Activated naive CD8-positive, alpha-beta T cell treated with anti-CD3 and anti-CD28 coated beads, Interleukin-2, amount 50 U/mL, for 24 hours (primary cell): ENCODE data around the gene GIMAP8.

Experiments used
- ATAC-seq: fragments of 150-1000 bp; cut with Tn5 transposase; one replicate; pipeline ENCODE4 v1.10.0; 2021
- DNase-seq: peaks from one replicate; pipeline ENCODE4 v3.0.0; 2021
- H3K27ac Mint-ChIP-seq: one replicate; pipeline ENCODE4 v1.8.0; 2021; ENCODE audit warnings: mild to moderate bottlenecking, mixed read lengths
- H3K27me3 Mint-ChIP-seq: one replicate; pipeline ENCODE4 v1.8.0; 2021; ENCODE audit warnings: mixed read lengths
- H3K36me3 Mint-ChIP-seq: one replicate; pipeline ENCODE4 v1.8.0; 2021; ENCODE audit warnings: low read depth, mixed read lengths
- H3K4me1 Mint-ChIP-seq: one replicate; pipeline ENCODE4 v1.8.0; 2021; ENCODE audit warnings: mixed read lengths
- H3K4me3 Mint-ChIP-seq: one replicate; pipeline ENCODE4 v1.8.0; 2021; ENCODE audit warnings: mild to moderate bottlenecking, moderate library complexity, mixed read lengths
- H3K9me3 Mint-ChIP-seq: one replicate; pipeline ENCODE4 v1.8.0; 2021; ENCODE audit warnings: mixed read lengths

Gene GIMAP8

DNA sequence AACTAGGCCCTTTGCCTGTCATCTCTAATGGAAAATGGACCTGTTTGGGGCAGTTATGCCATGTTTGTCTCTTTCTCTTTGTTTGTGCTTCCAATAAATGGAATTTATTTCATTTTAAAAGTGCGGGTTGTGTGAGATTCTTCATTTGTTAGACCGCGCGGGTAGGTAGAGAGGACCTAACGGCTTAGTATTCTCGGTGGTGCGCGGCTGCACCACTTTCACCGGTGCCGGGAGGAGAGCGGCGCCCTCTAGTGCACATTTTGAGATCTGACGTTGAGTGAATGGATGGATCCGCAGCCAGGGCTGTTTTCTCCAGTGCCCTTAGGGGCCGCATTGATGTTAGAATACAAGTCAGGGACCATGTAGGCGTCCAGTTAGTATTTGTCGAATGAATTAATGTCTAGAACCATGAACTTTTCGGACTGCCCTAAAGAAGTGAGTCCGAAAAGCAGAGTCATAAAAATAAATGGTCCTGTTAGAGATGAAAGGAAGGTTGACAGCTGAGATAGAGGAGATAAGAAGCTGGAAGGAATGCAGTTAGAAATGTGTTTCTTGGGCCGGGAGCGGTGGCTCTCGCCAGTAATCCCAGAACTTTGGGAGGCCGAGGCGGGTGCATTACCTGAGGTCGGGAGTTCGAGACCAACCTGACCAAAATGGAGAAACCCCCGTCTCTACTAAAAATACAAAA is 29.3 kb upstream of the GIMAP8 start:
- H3K27me3 Mint-ChIP-seq, result no peaks in the 10 kb centered on the region
- no peaks in the 10 kb centered on the region for H3K36me3 Mint-ChIP-seq
- H3K4me3 Mint-ChIP-seq, result no peak overlapping the region
- ATAC-seq (peak; percentile 98), DNase-seq (peak; percentile 88)
- peaks cover 6% of the 10 kb centered on the region for H3K4me1 Mint-ChIP-seq
- no peak overlapping the region for H3K27ac Mint-ChIP-seq
- no peaks in the 10 kb centered on the region for H3K9me3 Mint-ChIP-seq

DNA sequence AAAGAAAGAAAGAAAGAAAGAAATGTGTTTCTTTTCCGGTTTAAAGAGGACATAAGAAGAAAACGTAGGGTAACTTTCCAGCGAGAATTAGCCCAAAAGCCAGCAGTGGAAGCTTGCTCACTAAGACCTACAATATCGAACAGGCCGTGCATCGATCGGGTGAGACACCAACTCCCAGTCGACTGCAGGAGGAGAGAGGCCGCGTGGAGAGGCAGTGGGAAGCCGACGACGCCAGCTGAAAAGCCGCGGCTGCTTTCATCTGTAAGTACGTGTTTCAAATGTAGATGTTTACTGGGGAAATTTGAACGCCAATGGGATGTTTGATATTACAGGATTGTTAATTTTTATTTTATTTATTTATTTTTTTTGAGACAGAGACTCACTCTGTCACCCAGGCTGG is 28.6 kb upstream of the GIMAP8 start:
- H3K27ac Mint-ChIP-seq, result no peak overlapping the region
- H3K4me3 Mint-ChIP-seq, result no peak overlapping the region
- H3K4me1 Mint-ChIP-seq, result peaks cover 6% of the 10 kb centered on the region
- no peaks in the 10 kb centered on the region for H3K9me3 Mint-ChIP-seq
- H3K27me3 Mint-ChIP-seq, result no peaks in the 10 kb centered on the region
- DNase-seq (no peak), ATAC-seq (no peak)
- no peaks in the 10 kb centered on the region for H3K36me3 Mint-ChIP-seq

DNA sequence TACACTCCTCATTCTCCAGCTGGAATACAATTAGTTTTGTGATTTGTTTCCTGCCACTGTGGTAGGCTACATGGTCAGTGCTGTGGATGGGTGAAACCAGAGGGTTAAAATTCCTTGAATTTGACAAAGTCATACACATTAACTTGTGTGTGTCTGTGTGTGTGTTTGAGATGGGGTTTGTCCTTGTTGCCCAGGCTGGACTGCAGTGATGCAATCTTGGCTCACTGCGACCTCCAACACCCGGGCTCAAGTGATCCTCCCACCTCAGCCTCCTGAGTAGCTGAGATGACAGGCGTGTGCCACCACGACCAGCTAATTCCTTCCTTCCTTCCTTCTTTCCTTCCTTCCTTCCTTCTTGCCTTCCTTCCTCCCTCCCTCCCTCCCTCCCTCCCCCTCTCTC is 24.8 kb upstream of the GIMAP8 start:
- DNase-seq (no peak), ATAC-seq (no peak)
- H3K4me1 Mint-ChIP-seq, result peaks cover 21% of the 10 kb centered on the region
- H3K9me3 Mint-ChIP-seq, result no peaks in the 10 kb centered on the region
- no peak overlapping the region for H3K27ac Mint-ChIP-seq
- H3K4me3 Mint-ChIP-seq, result no peak overlapping the region
- no peaks in the 10 kb centered on the region for H3K27me3 Mint-ChIP-seq
- no peaks in the 10 kb centered on the region for H3K36me3 Mint-ChIP-seq

DNA sequence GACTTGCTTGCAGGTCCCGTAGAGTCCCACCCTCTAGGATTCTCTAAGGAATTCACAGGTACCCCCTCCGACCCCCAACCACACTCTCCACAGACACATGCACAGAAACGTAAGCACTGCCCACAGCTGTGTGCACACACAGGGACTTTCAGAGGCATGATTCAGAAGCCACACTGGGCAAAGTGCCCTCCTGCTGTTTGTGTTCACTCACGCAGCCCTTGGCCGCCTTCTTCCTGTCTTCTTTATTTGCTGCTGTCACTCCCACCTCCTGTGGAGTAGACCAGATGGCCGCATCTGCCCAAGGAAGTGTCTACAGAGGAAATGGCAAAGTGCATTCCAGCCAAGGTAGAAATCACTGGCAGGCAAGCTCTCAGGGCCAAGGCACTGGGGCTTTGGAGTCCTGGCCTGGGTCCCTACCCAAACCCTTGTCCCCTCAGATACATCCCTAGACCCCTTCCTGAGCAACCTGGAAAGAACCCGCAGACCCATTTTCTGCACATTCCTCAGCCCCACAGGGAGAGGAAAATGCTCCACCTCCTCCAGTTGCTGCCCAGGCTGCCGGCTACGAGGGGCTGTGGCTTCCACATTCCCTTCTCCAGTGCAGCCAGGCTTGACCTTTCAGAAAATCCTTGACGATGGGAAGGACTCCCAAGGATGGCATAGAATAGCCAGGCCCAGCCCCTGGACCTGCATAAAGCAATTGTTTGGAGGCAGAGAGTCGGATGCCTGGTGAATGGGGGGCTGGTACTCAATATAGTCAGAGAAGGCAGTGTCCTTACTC is 21.6 kb upstream of the GIMAP8 start:
- DNase-seq, result peak; percentile 47

DNA sequence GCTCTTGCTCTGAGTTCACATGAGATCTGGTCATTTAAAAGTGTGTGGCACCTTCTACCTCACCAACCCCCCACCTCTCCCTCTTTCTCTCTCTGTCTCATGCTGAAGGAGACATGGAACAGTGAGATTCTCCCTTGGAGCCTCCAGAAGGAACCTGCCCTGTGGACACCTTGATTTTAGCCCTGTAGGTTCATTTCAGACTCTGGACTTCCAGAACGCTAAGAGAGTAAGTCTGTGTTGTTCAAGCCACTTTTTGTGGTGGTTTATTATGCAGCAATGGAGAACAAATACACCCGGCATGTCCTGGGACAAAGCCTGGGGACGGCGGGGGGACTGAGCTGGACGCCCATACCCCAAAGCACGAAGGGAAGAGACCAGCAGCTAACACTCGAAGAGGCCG is 20.7 kb upstream of the GIMAP8 start:
- no peaks in the 10 kb centered on the region for H3K36me3 Mint-ChIP-seq
- no peak overlapping the region for H3K4me3 Mint-ChIP-seq
- no peak overlapping the region for H3K27ac Mint-ChIP-seq
- no peak for ATAC-seq
- H3K27me3 Mint-ChIP-seq, result peaks cover 3% of the 10 kb centered on the region
- DNase-seq, result no peak
- H3K4me1 Mint-ChIP-seq, result peaks cover 41% of the 10 kb centered on the region
- no peaks in the 10 kb centered on the region for H3K9me3 Mint-ChIP-seq

More for the DNA sequence above, 21.6 kb upstream of the GIMAP8 start:
- peaks cover 3% of the 10 kb centered on the region for H3K27me3 Mint-ChIP-seq
- peak; percentile 90 for ATAC-seq
- peaks cover 35% of the 10 kb centered on the region for H3K4me1 Mint-ChIP-seq
- peak overlapping the region; percentile 29 for H3K27ac Mint-ChIP-seq
- H3K4me3 Mint-ChIP-seq, result no peak overlapping the region
- no peaks in the 10 kb centered on the region for H3K9me3 Mint-ChIP-seq
- no peaks in the 10 kb centered on the region for H3K36me3 Mint-ChIP-seq

DNA sequence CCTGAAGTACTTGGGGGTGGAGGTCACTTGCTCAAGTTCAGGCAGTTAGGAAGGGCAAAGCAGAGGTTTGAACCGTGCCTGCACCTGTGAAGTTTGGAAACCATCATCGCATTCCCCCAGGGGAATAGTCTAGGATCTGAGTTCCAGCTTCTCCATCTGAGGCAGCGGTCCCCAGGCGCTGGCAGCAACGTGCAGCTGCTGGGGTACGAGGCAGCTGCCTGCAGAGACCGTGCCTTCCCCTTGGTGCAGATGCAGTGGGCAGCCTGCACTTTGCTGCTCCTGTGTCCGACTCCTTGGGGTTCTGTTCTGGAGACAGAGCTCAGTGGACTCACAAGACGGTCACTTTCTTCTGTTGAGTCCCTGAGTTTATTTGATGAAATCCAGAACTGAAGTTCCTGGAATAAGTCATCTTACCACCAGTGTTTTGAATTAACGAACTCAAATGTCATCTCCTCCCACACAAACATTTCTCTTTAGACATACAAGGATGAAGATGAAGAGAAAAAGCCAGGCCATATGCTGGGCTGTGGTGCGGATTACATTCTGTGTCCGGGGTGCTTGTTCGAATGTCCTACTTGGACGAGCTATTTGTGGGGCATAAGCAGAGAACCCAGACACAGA is 19.9 kb upstream of the GIMAP8 start:
- H3K27me3 Mint-ChIP-seq, result peaks cover 3% of the 10 kb centered on the region
- ATAC-seq (no peak), DNase-seq (no peak)
- H3K27ac Mint-ChIP-seq, result no peak overlapping the region
- peaks cover 50% of the 10 kb centered on the region for H3K4me1 Mint-ChIP-seq
- H3K9me3 Mint-ChIP-seq, result no peaks in the 10 kb centered on the region
- H3K36me3 Mint-ChIP-seq, result no peaks in the 10 kb centered on the region
- H3K4me3 Mint-ChIP-seq, result no peak overlapping the region

DNA sequence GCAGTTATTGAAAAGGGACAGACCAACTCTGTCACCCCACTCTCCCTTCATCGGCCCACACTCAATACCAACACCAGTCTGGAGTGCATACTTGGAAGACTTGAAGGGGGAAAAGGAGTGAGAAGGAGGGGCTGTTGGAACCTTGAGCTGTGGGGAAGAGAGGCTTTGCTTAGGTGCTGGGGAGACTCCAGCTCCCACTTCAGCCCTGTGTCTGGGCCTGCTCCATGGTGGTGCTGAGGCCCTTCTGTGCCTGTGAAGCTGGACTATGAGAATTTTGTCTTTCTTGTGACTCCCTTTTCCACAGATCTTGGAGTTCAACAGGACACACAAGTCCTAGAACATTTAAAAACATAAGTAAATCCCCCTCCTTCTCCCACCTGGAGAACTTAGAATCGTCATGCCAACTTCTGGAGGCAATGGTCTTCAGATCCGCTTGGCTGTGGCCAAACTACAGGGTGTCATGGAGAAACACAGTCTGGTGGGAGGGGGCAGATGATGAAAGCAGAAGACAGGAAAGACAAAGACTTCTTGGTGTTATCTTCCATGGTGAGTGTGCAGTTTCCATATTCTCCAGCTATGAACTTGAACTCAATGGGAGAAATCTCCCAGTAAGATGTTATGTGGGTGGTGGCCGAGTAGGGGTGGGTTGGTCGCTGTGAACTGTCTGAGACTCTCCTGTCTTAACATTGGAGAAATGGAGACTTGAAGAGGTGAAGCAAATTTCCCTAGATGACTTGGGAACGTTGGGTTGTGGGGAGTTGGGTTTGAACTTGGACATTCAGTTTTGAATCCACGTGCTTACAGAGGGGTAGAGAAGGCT is 18.4 kb upstream of the GIMAP8 start:
- H3K4me3 Mint-ChIP-seq, result no peak overlapping the region
- no peak overlapping the region for H3K27ac Mint-ChIP-seq
- no peaks in the 10 kb centered on the region for H3K9me3 Mint-ChIP-seq
- peaks cover 3% of the 10 kb centered on the region for H3K27me3 Mint-ChIP-seq
- peaks cover 55% of the 10 kb centered on the region for H3K4me1 Mint-ChIP-seq
- no peaks in the 10 kb centered on the region for H3K36me3 Mint-ChIP-seq
- ATAC-seq (no peak), DNase-seq (no peak)

DNA sequence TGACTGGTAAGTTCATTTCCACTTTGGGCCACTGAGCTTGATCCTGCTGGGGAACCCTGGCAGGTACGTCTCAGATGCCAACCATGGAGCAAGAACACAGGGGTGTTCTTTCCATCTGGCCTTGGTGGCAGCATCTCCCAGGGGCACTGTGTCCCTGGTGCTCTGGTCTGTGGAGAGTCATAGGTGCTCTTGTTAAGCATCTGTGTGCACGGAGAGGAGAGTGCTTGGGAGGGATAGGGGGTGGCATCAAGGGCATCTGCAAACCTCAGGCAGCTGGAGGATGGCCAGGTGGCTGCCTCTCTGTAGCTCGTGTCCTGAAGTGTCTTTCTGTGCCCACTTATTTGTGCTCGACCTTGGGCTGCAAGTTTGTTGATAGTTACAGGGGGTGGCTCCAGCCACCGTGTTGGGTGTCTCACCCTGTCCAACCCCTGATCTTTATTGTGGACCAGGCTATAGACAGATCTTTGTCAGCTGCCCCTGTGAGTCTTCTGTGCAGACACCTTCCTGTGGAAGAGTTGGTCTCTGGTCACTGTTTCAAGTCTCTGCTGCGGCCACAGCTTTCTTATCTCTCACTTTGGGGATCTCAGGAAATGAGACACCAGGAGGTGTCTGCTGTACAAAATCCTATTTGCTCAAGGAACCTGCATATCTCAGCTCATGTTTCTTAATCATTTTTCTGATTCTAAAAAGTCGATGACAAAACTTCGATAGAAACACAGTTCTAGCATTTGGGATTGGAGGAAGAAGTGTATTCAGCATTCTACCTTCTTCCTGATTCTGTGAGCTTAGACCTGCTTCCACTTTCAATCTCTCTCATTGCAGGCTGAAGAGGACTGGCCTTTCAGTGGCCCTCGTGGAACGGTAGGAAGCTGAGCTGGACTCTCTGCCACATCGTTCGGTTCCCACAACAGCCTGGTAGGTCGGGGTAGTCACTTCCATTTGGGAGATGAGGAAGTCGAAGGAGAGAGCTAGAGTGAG is 17.2 kb upstream of the GIMAP8 start:
- Mint-ChIP-seq H3K36me3 (no peaks in the 10 kb centered on the region), H3K27ac (peak overlapping the region; percentile 3), H3K9me3 (no peaks in the 10 kb centered on the region), H3K27me3 (peaks cover 3% of the 10 kb centered on the region), H3K4me1 (peaks cover 54% of the 10 kb centered on the region), H3K4me3 (peak overlapping the region; percentile 13)
- ATAC-seq (no peak), DNase-seq (no peak)

DNA sequence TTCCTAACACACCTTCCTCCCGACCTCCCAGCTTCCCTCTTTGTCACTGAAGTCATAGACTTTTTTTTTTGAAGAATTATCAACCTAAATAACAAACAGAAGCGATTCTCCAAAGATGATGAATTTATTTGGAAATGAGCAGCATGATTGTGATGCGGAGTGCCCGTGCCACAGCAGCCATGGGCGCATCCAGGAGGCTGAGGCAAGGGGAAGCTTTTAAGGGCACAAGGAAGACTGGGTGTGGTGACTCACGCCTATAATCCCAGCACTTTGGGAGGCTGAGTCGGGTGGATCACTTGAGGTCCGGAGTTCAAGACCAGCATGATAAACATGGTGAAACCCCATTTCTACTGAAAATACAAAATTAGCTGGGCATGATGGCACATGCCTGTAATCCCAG is 16.2 kb upstream of the GIMAP8 start:
- H3K4me1 Mint-ChIP-seq, result peaks cover 45% of the 10 kb centered on the region
- DNase-seq, result no peak
- H3K27ac Mint-ChIP-seq, result no peak overlapping the region
- no peaks in the 10 kb centered on the region for H3K36me3 Mint-ChIP-seq
- no peak for ATAC-seq
- H3K4me3 Mint-ChIP-seq, result no peak overlapping the region
- H3K9me3 Mint-ChIP-seq, result no peaks in the 10 kb centered on the region
- H3K27me3 Mint-ChIP-seq, result peaks cover 3% of the 10 kb centered on the region

DNA sequence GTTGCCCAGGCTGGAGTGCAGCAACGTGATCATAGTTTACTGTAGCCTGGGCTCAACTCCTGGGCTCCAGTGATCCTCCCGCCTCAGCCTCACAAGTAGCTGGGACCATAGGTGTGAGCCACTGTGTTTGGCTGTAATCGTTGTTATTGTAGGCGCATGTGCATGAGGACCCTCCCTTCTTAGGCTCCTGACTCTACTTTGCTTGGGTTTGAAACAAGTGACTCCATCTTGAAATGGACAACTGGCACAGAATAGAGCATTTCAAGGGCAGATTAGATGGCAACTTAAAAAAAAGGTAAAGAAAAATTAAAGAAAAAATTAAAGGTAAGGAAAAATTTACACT is 15.4 kb upstream of the GIMAP8 start:
- DNase-seq (no peak), ATAC-seq (no peak)
- Mint-ChIP-seq H3K27ac (no peak overlapping the region), H3K4me3 (no peak overlapping the region), H3K4me1 (peaks cover 52% of the 10 kb centered on the region), H3K36me3 (no peaks in the 10 kb centered on the region), H3K9me3 (no peaks in the 10 kb centered on the region), H3K27me3 (peaks cover 3% of the 10 kb centered on the region)

DNA sequence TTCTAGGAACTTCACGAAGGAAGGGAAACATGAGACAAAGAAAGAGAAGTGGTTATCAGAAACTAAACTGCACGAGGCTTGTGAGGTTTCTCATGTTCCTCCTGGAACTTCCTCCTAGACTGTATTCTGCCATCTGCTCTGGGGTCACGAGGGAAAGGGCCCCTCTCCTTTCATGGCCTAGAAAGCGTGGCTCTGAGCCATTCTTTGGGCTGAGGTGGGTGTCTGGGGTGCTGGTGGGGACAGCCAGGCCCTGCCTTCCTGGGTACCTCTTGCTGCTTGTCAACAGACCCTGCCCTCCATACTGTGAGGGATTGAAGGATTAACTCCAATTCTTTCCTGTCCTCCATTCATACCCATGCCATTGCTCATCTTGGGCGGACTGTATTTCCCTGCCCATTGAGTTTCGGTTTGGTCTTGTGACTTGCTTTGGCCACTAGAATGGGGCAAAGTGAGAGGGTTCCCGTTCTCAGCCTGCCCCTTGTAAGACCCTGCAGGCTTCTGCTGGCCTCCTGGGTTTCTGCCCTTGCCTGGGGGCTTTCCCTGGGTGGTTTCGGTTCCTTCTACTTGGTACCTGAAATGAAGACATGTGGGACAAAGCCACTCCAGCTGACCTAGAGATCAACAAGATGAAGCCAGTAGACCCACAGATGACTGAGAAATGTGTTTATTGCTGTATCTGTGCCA is 14.9 kb upstream of the GIMAP8 start:
- Mint-ChIP-seq H3K27me3 (peaks cover 3% of the 10 kb centered on the region), H3K4me1 (peaks cover 54% of the 10 kb centered on the region), H3K9me3 (no peaks in the 10 kb centered on the region), H3K36me3 (no peaks in the 10 kb centered on the region), H3K4me3 (no peak overlapping the region), H3K27ac (no peak overlapping the region)
- DNase-seq, result no peak
- ATAC-seq, result peak; percentile 47

DNA sequence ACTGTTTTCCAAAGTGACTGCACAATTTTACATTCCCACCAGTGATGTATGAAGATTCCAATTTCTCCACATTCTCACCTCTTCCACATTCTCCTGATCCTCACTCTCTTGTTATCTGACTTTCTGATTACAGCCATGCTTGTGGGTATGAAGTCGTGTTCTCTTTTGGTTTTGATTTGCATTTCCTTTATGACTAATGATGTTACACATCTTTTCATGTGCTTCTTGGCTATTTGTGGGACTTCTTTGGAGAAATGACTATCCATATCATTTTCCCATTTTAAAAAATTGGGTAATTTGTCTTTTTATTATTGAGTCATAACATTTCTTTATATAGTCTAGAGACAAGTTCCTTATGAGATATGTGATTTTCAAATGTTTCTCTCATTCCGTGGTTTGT is 10.5 kb upstream of the GIMAP8 start:
- ATAC-seq (peak; percentile 51), DNase-seq (no peak)
- peaks cover 13% of the 10 kb centered on the region for H3K9me3 Mint-ChIP-seq
- H3K36me3 Mint-ChIP-seq, result peaks cover 4% of the 10 kb centered on the region
- peak overlapping the region; percentile 7 for H3K4me3 Mint-ChIP-seq
- H3K27ac Mint-ChIP-seq, result peak overlapping the region; percentile 0
- H3K4me1 Mint-ChIP-seq, result peaks cover 31% of the 10 kb centered on the region
- no peaks in the 10 kb centered on the region for H3K27me3 Mint-ChIP-seq

DNA sequence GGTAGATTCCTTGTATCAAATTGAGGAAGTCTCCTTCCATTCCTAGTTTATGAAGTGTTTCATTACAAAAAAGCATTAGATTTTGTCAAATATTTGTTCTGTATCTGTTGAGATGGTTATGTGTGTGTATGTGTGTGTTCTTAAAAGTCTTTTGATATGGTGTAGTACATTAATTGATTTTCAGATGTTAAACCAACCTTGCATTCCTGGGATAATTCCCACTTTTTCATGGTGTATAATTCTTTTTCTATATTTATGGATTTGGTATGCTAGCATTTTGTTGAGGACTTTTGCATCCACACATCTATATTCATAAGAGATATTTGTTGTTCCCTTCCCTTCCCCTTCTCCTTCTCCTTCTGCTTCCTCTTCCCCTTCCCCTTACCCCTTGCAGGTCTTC is 8.9 kb upstream of the GIMAP8 start:
- ATAC-seq (no peak), DNase-seq (no peak)
- H3K27me3 Mint-ChIP-seq, result no peaks in the 10 kb centered on the region
- peaks cover 24% of the 10 kb centered on the region for H3K4me1 Mint-ChIP-seq
- peaks cover 4% of the 10 kb centered on the region for H3K36me3 Mint-ChIP-seq
- H3K4me3 Mint-ChIP-seq, result no peak overlapping the region
- peaks cover 13% of the 10 kb centered on the region for H3K9me3 Mint-ChIP-seq
- H3K27ac Mint-ChIP-seq, result no peak overlapping the region
